Activated T-cell treated with anti-CD3 and anti-CD28 coated beads, Interleukin-2, amount 50 U/mL, for 72 hours (primary cell): ENCODE results near the gene DEPDC5. TPM values are rescaled to one million over a fixed set of nuclear protein-coding genes. Genes with fewer than 3 reads are reported as not detected.

ENCODE experiments used
- ATAC-seq, 2 donors: fragments of 150-1000 bp; cut with Tn5 transposase; replicated peaks in 1 of 2; 2 replicates each; pipeline ENCODE4 v1.10.0; 2021; ENCODE audit warnings: moderate library complexity in 2 of 2, mild to moderate bottlenecking in 1 of 2
- DNase-seq, 2 donors: peaks; one replicate each; pipeline ENCODE4 v3.0.0; 2021 to 2022; ENCODE audit warnings: mixed read lengths in 1 of 2
- H3K27ac Mint-ChIP-seq: one replicate; pipeline ENCODE4 v1.8.0; 2022; ENCODE audit warnings: mild to moderate bottlenecking, moderate library complexity, mixed read lengths
- H3K27me3 Mint-ChIP-seq: one replicate; pipeline ENCODE4 v1.8.0; 2022; ENCODE audit warnings: low read depth, mixed read lengths
- H3K36me3 Mint-ChIP-seq, 2 donors: one replicate each; pipeline ENCODE4 v1.8.0; 2022; ENCODE audit warnings: mixed read lengths in 2 of 2, mild to moderate bottlenecking in 1 of 2; ENCODE audit not compliant: insufficient read depth in 2 of 2
- H3K4me1 Mint-ChIP-seq: one replicate; pipeline ENCODE4 v1.8.0; 2022; ENCODE audit warnings: low read depth, mixed read lengths
- H3K4me3 Mint-ChIP-seq, 2 donors: one replicate each; pipeline ENCODE4 v1.8.0; 2022; ENCODE audit warnings: mild to moderate bottlenecking in 2 of 2, mixed read lengths in 2 of 2, moderate library complexity in 2 of 2
- H3K9me3 Mint-ChIP-seq, 2 donors: one replicate each; pipeline ENCODE4 v1.8.0; 2022; ENCODE audit warnings: mixed read lengths in 2 of 2
- total RNA-seq, 2 donors: library from RNA; stranded (reverse); gene quantifications; one replicate each; pipeline ENCODE4 v1.2.3, GENCODE V29; 2022

DEPDC5 gene
- total RNA-seq, 2 donors from 2014 or later = 34.1 to 38.1 TPM

DNA sequence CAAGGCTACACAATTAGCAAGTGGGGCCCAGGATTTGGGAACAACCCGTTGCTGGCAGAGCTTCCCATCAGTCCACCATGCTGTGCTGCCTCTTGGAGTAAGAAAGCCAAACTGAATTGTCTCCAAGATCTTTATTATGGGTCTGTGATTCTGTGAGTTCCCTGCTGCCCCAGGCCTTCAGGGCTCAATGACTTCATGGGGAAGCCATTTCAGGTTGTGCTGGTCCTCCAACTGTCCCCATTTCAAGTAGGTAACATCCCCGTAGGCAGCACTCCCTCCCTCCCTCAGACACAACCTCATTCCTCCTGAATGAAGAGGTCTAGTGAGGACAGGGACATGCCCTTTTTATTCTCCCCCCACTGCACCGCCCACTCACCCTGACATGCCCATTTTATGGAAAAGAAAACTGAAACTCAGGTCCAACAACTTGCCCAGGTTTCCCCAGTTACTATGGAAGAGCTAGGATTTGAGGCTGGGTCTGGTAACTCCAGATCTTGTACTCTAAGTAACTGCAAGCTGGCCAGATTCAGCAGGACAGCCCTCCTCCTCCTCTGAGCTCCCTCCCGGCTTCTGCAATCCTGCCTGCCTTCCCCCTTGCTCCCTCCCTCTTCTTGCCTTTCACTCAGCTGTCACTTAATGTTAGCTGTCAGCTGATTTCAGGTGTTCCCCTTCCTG is 182.3 kb downstream of the DEPDC5 start:
- Mint-ChIP-seq H3K4me1 (no peaks in the 10 kb centered on the region), H3K9me3 (no peaks in the 10 kb centered on the region), H3K27me3 (no peaks in the 10 kb centered on the region), H3K36me3 (no peaks in the 10 kb centered on the region), H3K4me3 (no peak overlapping the region), H3K27ac (no peak overlapping the region)
- ATAC-seq (no peak), DNase-seq (no peak)

GRCh38 chr22:31937341-31937740 is 183.5 kb downstream of the DEPDC5 start:
- H3K9me3 Mint-ChIP-seq = no peaks in the 10 kb centered on the region
- H3K4me1 Mint-ChIP-seq = peaks cover 4% of the 10 kb centered on the region
- H3K4me3 Mint-ChIP-seq = no peak overlapping the region
- ATAC-seq (no peak), DNase-seq (no peak)
- H3K36me3 Mint-ChIP-seq = no peaks in the 10 kb centered on the region
- H3K27ac Mint-ChIP-seq = no peak overlapping the region
- no peaks in the 10 kb centered on the region for H3K27me3 Mint-ChIP-seq

GRCh38 chr22:31938296-31938695 is 184.5 kb downstream of the DEPDC5 start:
- Mint-ChIP-seq H3K9me3 (no peaks in the 10 kb centered on the region), H3K4me1 (peaks cover 13% of the 10 kb centered on the region), H3K4me3 (no peak overlapping the region), H3K36me3 (no peaks in the 10 kb centered on the region), H3K27ac (no peak overlapping the region), H3K27me3 (no peaks in the 10 kb centered on the region)
- ATAC-seq (no peak), DNase-seq (no peak)

DNA sequence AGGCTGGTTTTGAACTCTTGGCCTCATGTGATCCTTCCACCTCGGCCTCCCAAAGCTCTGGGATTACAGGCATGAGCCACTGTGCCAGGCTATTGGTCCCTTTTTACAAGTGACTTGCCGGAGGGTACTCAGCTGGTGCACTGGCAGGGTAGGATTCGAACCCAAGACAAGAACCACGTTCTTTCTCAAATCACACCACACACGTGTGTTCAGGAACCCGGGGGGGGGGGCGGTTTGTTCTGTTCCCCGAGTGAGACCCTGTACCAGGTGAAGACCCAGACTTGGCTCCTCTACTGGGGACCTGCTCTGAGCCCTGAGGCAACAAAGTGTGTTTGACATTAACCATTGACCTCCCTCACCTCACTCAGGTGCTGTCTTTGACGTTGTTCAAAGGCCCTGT is 186.7 kb downstream of the DEPDC5 start:
- no peak for DNase-seq
- H3K36me3 Mint-ChIP-seq = no peaks in the 10 kb centered on the region
- H3K27ac Mint-ChIP-seq = no peak overlapping the region
- no peaks in the 10 kb centered on the region for H3K9me3 Mint-ChIP-seq
- no peak overlapping the region for H3K4me3 Mint-ChIP-seq
- peaks cover 18% of the 10 kb centered on the region for H3K4me1 Mint-ChIP-seq
- no peak for ATAC-seq
- H3K27me3 Mint-ChIP-seq = no peaks in the 10 kb centered on the region

GRCh38 chr22:31942091-31942490 is 188.3 kb downstream of the DEPDC5 start:
- DNase-seq (no peak), ATAC-seq (no peak)
- no peaks in the 10 kb centered on the region for H3K36me3 Mint-ChIP-seq
- no peaks in the 10 kb centered on the region for H3K27me3 Mint-ChIP-seq
- H3K9me3 Mint-ChIP-seq = no peaks in the 10 kb centered on the region
- H3K4me1 Mint-ChIP-seq = peaks cover 20% of the 10 kb centered on the region
- H3K4me3 Mint-ChIP-seq = peak overlapping the region in 1 of 2 donors; percentile 42
- H3K27ac Mint-ChIP-seq = no peak overlapping the region

DNA sequence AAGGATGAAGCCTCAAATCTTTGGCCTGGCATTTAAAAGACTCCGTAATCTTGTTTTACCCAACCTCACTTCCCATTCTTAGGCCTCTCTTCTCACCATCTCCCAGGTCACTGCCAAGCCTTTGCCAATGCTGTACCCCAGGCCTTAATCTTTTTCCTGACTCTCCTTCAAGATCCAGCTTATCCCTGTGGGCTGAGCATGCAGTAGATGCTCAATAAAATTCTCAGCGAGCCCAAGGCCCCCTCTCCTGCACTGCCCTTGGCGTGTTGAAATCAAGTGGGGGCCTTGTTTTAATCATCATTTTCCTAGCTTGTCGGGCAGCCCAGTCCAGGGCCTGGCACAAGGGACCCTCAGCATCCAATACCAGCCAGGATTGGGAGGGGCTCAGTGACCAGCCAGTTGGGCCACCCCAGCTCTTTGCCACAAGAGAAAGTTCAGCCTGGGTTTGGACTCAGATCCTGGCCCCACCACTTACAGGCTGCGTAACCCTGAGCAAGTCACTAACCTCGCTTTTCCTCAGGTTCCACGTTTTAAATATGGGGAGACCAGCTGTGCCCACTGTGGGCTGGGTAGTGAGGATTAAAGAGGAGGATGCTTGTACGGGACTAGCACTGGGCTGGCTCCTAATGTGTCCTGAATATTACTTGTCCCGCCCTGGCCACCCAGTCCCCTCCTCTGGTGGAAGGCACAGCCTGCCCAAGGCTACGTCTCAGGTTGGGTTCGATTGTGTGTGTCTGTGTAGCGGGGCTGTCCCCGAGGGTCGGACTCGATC is 189.6 kb downstream of the DEPDC5 start:
- Mint-ChIP-seq H3K9me3 (no peaks in the 10 kb centered on the region), H3K27me3 (no peaks in the 10 kb centered on the region), H3K4me1 (peaks cover 25% of the 10 kb centered on the region), H3K36me3 (peaks cover 3% of the 10 kb centered on the region in 2 donors), H3K27ac (peak overlapping the region; percentile 21), H3K4me3 (peak overlapping the region; percentile 90 to 97)
- no peak for ATAC-seq
- DNase-seq = no peak

GRCh38 chr22:31943978-31944699 is 190.3 kb downstream of the DEPDC5 start, which contains the start of gene YWHAH:
Gene YWHAH, plus strand, starts transcription at chr22:31944535. Its CDS starts 199 bp downstream, at chr22:31944734.
- H3K36me3 Mint-ChIP-seq = peaks cover 3% of the 10 kb centered on the region in 2 donors
- peak within 1 kb of the TSS; percentile 88 for H3K27ac Mint-ChIP-seq
- no peaks in the 10 kb centered on the region for H3K27me3 Mint-ChIP-seq
- H3K4me1 Mint-ChIP-seq = peaks cover 25% of the 10 kb centered on the region
- peak; percentile 78 to 80 for ATAC-seq
- DNase-seq = peak; percentile 90 to 91
- H3K9me3 Mint-ChIP-seq = no peaks in the 10 kb centered on the region
- peak within 1 kb of the TSS; percentile 90 to 97 for H3K4me3 Mint-ChIP-seq

DNA sequence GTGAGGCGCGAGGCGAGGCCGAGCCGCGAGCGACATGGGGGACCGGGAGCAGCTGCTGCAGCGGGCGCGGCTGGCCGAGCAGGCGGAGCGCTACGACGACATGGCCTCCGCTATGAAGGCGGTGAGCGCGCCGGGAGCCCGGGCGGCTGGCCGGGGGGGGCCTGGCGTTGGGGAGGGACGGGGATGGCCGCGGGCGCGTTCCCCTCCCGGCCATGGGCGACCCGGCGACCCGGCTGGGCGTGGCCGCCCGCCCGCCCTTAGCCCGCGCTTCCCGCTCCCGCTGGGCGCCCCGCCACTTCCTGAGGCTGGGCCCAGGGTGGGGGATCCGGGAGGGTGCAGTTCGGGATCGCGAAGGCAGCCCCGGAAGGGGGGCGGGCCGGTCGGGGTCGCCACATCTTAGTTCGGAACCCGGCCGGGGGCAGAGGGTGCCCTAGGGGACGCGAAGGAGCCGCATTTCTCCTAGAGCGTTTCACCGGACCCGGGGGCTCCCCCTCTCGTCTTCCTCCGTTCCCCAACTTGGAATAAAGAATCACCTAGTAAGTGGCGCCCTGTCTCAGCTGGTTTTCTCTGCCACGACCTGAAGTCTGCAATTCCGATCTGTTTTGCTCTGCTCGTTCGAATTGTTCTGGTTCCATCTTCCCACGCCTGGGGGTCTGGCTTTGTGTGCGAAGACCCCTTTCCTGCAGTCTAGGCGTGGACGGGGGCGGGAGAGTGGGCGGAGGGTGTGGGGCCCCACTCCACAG is 191.1 kb downstream of the DEPDC5 start:
- H3K9me3 Mint-ChIP-seq = no peaks in the 10 kb centered on the region
- H3K27me3 Mint-ChIP-seq = no peaks in the 10 kb centered on the region
- peak; percentile 33 to 58 for DNase-seq
- peak overlapping the region; percentile 47 to 97 for H3K4me3 Mint-ChIP-seq
- peak; percentile 20 to 52 for ATAC-seq
- H3K27ac Mint-ChIP-seq = no peak overlapping the region
- H3K4me1 Mint-ChIP-seq = peaks cover 30% of the 10 kb centered on the region
- H3K36me3 Mint-ChIP-seq = peaks cover 3% of the 10 kb centered on the region in 2 donors

- Mint-ChIP-seq H3K9me3 (no peaks in the 10 kb centered on the region), H3K27ac (no peak overlapping the region), H3K36me3 (peaks cover 3 to 4% of the 10 kb centered on the region in 2 donors), H3K4me1 (peaks cover 36% of the 10 kb centered on the region), H3K4me3 (no peak overlapping the region), H3K27me3 (no peaks in the 10 kb centered on the region)
- DNase-seq (peak; percentile 8 to 10), ATAC-seq (no peak)
These were observed 191.6 kb downstream of the DEPDC5 start for GRCh38 chr22:31945443-31945855.

DNA sequence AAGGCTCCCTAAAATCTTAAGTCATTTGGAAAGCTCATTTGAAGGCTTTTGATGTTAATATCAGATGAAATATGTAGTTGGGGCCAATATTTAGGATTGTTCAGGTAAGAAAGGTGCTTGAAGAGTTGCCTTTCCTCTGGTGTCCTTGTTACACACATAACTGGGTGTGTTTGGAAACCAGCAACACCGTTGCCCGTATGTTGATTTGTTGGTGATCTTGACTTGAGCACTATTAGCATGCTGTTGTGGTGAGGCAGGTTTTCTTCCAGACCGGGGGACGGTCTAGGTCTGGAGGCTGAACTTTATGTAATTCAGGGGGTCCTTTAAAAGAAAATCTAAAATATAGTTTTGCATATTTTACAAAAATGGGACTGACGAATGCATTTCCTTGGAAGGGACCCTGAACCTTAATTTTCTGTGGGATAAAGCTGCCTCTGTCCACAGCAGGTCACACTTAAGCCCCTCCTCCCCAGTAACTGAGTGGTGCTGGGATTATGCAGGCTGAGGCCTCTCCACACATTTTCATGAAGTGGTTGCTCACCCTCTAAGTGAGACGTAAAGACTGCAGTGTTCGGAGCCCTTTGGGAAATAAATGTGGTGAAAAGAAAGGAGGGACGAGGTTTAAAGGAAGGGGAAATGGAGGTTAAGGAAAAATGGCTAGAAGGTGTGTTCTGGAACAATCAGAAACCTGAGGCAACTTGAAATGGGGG is 192.3 kb downstream of the DEPDC5 start:
- ATAC-seq = no peak
- no peak for DNase-seq

GRCh38 chr22:31947296-31947695 is 193.5 kb downstream of the DEPDC5 start:
- ATAC-seq (no peak), DNase-seq (peak; percentile 15 to 25)
- Mint-ChIP-seq H3K27ac (peak overlapping the region; percentile 0), H3K9me3 (no peaks in the 10 kb centered on the region), H3K4me1 (peaks cover 50% of the 10 kb centered on the region), H3K27me3 (no peaks in the 10 kb centered on the region), H3K36me3 (peaks cover 4 to 9% of the 10 kb centered on the region in 2 donors), H3K4me3 (peak overlapping the region in 1 of 2 donors; percentile 20)

More for the DNA sequence above, 192.3 kb downstream of the DEPDC5 start:
- H3K36me3 Mint-ChIP-seq = peaks cover 4 to 6% of the 10 kb centered on the region in 2 donors
- no peak overlapping the region for H3K27ac Mint-ChIP-seq
- no peaks in the 10 kb centered on the region for H3K9me3 Mint-ChIP-seq
- peaks cover 42% of the 10 kb centered on the region for H3K4me1 Mint-ChIP-seq
- H3K4me3 Mint-ChIP-seq = no peak overlapping the region
- H3K27me3 Mint-ChIP-seq = no peaks in the 10 kb centered on the region

DNA sequence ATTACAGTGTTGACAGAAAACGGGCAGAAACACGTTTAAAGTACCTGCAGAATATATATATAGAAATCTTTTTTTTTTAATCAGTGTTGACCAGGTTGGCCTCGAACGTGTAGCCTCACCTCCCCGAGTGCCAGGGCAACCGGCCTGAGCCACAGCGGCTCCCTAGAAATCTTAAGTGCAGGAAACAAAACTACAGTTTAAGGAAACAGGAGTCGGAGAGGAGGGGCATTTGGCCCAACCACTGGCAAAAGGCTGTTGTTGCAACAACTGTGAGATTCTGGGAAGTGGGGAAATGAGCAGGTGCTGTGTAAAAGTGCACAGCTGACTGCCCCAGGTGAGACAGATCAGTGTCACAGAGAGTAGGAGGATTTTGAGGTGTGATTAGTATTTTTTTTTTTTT is 194.2 kb downstream of the DEPDC5 start:
- H3K4me3 Mint-ChIP-seq = no peak overlapping the region
- no peaks in the 10 kb centered on the region for H3K27me3 Mint-ChIP-seq
- no peaks in the 10 kb centered on the region for H3K9me3 Mint-ChIP-seq
- peaks cover 4 to 9% of the 10 kb centered on the region in 2 donors for H3K36me3 Mint-ChIP-seq
- no peak overlapping the region for H3K27ac Mint-ChIP-seq
- DNase-seq = no peak
- ATAC-seq = no peak
- H3K4me1 Mint-ChIP-seq = peaks cover 51% of the 10 kb centered on the region
